Glutamatergic neuron (in vitro differentiated cells): ENCODE results near the gene PTGES3L. TPM values are rescaled to one million over a fixed set of nuclear protein-coding genes. Genes with fewer than 3 reads are reported as not detected.
A peak's percentile ranks its signal among the peaks of the same experiment; 100 is the strongest.

Source experiments
- DNase-seq: peaks from one replicate; pipeline ENCODE4 v3.0.0; 2022
- H3K27ac Mint-ChIP-seq: one replicate; pipeline ENCODE4 v1.8.0; 2020; ENCODE audit warnings: mild to moderate bottlenecking, mixed read lengths, inconsistent platforms; ENCODE audit not compliant: unreplicated experiment
- H3K27me3 Mint-ChIP-seq: one replicate; pipeline ENCODE4 v1.8.0; 2020; ENCODE audit warnings: mild to moderate bottlenecking, moderate library complexity, mixed read lengths, inconsistent platforms; ENCODE audit not compliant: unreplicated experiment
- H3K36me3 Mint-ChIP-seq: one replicate; pipeline ENCODE4 v1.8.0; 2020; ENCODE audit warnings: mild to moderate bottlenecking, mixed read lengths, inconsistent platforms; ENCODE audit not compliant: unreplicated experiment
- H3K4me1 Mint-ChIP-seq: one replicate; pipeline ENCODE4 v1.8.0; 2020; ENCODE audit warnings: mild to moderate bottlenecking, low read depth, mixed read lengths, inconsistent platforms; ENCODE audit not compliant: unreplicated experiment
- H3K4me3 Mint-ChIP-seq: one replicate; pipeline ENCODE4 v1.8.0; 2020; ENCODE audit warnings: mild to moderate bottlenecking, mixed read lengths, inconsistent platforms; ENCODE audit not compliant: unreplicated experiment
- H3K9me3 Mint-ChIP-seq: one replicate; pipeline ENCODE4 v1.8.0; 2020; ENCODE audit warnings: mild to moderate bottlenecking, moderate library complexity, mixed read lengths, inconsistent platforms; ENCODE audit not compliant: unreplicated experiment
- total RNA-seq: library from RNA; stranded (reverse); fragmentation: NEBNext Ultra II Directional; extraction: Animal tissue kit (Norgen Biotek cat#: 25700); gene quantifications from one replicate; pipeline ENCODE4 v1.2.1, GENCODE V29; 2021; ENCODE audit not compliant: unreplicated experiment
- TF ChIP-seq, protein P1 (sequence below): fragments of 200-600 bp; sonication (generic); IDR thresholded peaks from one replicate; pipeline ENCODE4 v1.5.0; 2021; ENCODE audit not compliant: partially characterized antibody, unreplicated experiment

PTGES3L gene
- total RNA-seq, 1 donor from 2014 or later, result 4.1 TPM

DNA sequence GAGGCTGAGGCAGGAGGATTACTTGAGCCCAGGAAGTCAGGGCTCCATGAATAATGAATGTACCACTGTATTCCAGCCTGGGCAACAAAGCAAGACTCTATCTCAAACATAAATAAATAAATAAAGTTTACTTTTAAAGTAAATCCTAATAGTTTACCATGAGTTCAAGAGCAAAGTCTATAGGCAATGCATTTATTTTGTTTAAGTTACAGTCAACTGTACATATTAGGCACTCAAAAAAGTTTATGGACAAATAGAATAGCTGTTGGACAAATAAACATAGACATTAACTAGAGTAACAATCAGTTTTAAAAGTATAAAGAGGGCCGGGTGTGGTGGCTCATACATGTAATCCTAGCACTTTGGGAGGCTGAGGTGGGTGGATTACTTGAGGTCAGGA lies 12.0 kb downstream of the PTGES3L start:
- H3K36me3 Mint-ChIP-seq, result no peaks in the 10 kb centered on the region
- TF ChIP-seq, protein P1, sequence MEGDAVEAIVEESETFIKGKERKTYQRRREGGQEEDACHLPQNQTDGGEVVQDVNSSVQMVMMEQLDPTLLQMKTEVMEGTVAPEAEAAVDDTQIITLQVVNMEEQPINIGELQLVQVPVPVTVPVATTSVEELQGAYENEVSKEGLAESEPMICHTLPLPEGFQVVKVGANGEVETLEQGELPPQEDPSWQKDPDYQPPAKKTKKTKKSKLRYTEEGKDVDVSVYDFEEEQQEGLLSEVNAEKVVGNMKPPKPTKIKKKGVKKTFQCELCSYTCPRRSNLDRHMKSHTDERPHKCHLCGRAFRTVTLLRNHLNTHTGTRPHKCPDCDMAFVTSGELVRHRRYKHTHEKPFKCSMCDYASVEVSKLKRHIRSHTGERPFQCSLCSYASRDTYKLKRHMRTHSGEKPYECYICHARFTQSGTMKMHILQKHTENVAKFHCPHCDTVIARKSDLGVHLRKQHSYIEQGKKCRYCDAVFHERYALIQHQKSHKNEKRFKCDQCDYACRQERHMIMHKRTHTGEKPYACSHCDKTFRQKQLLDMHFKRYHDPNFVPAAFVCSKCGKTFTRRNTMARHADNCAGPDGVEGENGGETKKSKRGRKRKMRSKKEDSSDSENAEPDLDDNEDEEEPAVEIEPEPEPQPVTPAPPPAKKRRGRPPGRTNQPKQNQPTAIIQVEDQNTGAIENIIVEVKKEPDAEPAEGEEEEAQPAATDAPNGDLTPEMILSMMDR, result no peak
- peaks cover 4% of the 10 kb centered on the region for H3K9me3 Mint-ChIP-seq
- H3K27me3 Mint-ChIP-seq, result no peaks in the 10 kb centered on the region
- H3K4me1 Mint-ChIP-seq, result peaks cover 5% of the 10 kb centered on the region
- no peak overlapping the region for H3K27ac Mint-ChIP-seq
- H3K4me3 Mint-ChIP-seq, result no peak overlapping the region
- DNase-seq, result no peak

DNA sequence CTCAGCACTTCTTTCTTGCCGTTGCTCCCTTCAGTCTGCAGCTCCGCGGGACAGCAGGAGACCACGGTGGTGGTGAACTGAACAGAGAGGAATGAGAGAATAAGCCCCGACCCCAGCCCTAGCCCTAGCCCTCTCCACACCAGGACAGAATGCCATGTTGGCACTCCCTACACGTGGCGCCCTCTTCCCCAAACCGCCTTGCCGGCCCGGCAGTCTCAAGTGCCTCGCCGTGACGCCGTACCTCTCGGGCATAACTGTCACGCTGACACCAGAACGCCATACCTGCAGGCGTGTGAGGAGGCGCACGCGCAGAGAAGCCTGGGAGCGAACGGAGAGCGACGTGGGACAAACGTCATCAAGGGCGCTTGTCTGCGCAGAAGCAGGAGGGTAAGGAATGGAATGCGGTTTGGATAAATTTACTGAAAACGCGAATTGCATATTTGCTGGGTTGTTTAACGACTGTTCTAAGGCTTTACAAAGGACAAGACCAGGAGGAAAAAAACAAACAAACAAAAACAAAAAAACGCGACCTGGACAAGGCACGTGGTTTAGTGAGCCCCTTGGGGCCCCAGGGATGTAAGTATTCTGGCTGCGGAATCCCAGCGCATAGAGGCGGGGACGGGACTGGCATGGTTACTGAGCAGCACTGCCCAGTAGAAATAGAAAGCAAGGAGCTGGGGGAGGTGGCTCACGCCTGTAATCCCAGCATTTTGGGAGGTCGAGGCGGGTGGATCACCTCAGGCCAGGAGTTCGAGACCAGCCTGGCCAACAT lies 15.5 kb downstream of the PTGES3L start, which contains the start of gene AARSD1:
TSS of gene AARSD1 (minus strand) at position 294 of the 772 bp plus-strand sequence. CDS start at position 280, 14 bp downstream.
- peaks cover 5% of the 10 kb centered on the region for H3K4me1 Mint-ChIP-seq
- H3K27me3 Mint-ChIP-seq, result no peaks in the 10 kb centered on the region
- H3K27ac Mint-ChIP-seq, result peak within 1 kb of the TSS; percentile 85
- peaks cover 6% of the 10 kb centered on the region for H3K9me3 Mint-ChIP-seq
- TF ChIP-seq, protein P1, result no peak
- no peaks in the 10 kb centered on the region for H3K36me3 Mint-ChIP-seq
- H3K4me3 Mint-ChIP-seq, result peak within 1 kb of the TSS; percentile 99
- DNase-seq, result peak; percentile 91

DNA sequence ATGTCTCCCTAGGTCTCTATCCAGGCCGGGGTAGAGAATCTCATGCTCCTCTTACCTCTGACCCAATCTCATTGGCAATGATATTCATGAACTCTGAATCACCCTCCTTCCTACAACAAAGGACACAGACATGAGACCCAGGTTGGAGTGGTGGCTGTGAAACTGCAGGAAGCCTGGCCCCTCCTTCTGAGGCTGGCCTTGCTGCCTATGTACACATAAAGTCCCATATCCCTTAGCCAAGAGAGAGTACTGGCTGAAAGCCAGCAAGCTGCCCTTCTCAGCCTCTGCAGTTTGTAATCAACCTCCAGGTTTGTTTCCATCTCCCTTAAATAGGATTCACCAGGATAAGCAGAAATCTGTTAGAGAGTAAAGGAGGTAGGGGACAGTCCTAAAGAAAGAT lies 26.2 kb downstream of the PTGES3L start:
- TF ChIP-seq, protein P1, result no peak
- H3K27ac Mint-ChIP-seq, result no peak overlapping the region
- DNase-seq, result no peak
- no peaks in the 10 kb centered on the region for H3K36me3 Mint-ChIP-seq
- no peaks in the 10 kb centered on the region for H3K9me3 Mint-ChIP-seq
- H3K4me3 Mint-ChIP-seq, result no peak overlapping the region
- H3K4me1 Mint-ChIP-seq, result no peaks in the 10 kb centered on the region
- peaks cover 3% of the 10 kb centered on the region for H3K27me3 Mint-ChIP-seq

DNA sequence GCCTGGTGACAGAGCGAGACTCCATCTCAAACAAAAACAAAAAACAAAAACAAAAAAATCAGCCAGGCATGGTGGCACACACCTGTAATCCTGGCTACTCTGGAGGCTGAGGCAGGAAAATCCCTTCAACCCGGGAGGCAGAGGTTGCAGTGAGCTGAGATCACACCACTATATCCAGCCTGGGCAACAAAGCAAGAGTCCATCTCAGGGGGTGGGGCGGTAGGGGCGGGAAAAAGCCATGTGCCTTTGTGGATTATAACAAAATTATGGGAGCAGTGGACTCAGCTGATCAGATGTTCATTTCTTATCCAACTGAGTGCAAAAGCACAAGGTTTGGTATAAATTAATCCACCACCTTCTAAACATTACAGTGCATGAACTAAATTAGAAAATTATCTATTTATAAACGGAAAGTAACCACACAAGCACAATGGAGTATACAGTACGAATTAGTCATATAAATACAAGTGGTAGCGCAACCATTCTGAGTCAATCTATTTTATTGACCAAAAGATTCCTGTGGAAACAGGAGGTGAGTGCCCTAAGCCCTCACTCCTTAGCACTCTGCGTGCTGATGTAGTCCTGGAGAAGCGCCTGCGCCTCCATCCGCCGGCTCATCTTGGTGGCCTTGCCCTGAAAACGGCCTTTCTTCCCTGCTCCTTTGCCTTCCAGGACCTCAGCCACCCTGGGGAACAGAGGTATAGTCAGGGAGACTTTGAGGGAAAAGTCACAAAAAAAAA lies 29.7 kb downstream of the PTGES3L start:
- Mint-ChIP-seq H3K27ac (no peak overlapping the region), H3K9me3 (no peaks in the 10 kb centered on the region), H3K36me3 (no peaks in the 10 kb centered on the region), H3K27me3 (no peaks in the 10 kb centered on the region), H3K4me1 (no peaks in the 10 kb centered on the region), H3K4me3 (no peak overlapping the region)
- DNase-seq, result no peak
- TF ChIP-seq, protein P1, result no peak

DNA sequence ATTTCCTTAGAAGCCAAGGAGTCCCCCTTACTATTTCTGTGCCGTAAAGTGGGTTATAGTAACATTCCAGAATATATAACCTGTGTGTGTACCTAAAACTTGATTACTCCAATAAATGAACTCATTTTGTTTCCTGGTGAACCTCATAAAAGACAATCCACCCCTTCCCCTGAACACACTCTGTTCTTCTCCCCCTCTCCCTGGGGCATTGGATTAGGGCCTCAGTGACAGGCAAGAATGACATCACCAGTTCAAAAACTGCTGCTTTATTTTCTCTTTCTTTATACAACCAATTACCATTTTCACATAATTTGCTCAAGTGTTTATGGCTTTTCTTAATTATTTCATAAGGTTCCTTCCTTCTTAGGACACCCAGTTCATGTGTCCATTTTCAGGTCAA lies 33.1 kb downstream of the PTGES3L start:
- Mint-ChIP-seq H3K4me1 (no peaks in the 10 kb centered on the region), H3K4me3 (no peak overlapping the region), H3K27ac (no peak overlapping the region), H3K9me3 (peaks cover 2% of the 10 kb centered on the region), H3K27me3 (no peaks in the 10 kb centered on the region), H3K36me3 (no peaks in the 10 kb centered on the region)
- DNase-seq, result no peak
- TF ChIP-seq, protein P1, result no peak
